GM19238 (cell line): ENCODE data around the gene PER3.

ENCODE experiments used
- DNase-seq: peaks from one replicate; pipeline ENCODE4 v3.0.0; 2011; ENCODE audit warnings: low spot score; ENCODE audit not compliant: insufficient read length

PER3 gene

DNA sequence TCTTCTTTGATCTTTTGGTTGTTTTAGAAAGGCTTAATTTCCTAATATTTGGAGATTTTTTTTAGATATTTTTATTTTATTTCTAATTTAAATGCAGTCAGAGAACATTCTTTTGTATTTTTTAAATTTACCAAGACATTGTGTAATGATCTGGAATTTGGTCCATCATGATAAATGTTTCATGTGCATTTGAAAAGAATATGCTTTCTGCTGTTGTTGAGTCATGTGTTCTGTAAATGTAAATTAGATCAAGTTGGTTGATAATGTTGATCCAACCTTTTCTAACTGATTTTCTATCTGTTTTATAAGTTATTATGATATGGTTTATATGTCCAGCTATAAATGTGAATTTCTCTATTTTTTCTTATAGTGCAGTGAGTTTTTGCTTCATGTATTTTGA, 48.9 kb downstream of the PER3 start:
- DNase-seq = no peak

DNA sequence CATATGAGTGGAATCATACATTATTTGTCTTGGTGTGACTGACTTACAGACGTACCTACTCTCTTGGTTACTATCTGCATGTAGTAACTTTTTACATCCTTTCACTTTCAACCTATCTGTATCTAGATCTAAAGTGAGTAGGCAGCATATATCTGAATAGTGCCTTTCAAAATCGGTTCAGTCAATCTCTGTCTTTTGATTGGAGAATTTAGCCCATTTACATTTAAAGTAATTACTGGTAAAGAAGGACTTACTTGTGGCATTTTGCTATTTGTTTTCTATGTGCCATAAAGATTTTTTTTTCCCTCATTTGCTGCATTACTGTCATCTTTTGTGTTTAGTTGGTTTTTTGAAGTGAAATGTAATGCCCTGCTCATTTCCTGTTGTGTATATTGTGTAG, 54.6 kb downstream of the PER3 start:
- no peak for DNase-seq

DNA sequence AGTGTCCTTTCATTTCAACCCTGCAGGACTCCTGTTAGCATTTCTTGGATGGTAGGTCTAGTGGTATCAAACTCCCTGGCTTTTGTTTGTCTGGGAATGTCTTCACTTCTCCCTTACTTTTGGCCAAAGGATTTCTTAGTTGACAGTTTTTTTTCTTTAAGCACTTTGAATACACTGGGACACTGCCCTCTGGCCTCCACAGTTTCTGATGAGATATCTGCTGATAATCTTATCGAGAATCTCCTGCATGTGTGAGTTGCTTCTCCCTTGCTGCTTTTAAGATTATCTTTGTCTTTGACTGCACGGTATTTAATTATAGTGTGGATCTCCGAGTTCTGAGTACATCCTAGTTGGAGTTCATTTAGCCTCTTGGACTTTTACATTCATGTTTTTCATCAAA, 55.4 kb downstream of the PER3 start:
- no peak for DNase-seq

DNA sequence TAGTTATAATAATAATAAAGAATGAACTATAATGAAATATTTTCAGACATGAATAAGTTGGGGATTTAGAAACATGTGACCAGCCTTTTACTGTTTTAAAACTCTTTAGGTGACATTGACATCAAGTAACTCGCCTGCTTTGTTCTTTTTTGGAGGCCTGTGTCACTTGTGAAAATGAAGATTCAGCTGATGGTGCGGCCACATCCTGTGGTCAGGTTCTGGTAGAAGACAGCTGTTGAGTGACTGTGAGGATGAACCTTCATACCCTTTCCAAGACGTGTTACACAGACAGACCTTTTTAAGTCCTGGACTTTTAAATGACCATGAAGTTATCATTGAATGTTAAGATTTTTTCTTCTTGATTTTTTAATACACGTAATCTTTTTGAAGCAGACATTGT, 58.4 kb downstream of the PER3 start:
- DNase-seq = no peak

DNA sequence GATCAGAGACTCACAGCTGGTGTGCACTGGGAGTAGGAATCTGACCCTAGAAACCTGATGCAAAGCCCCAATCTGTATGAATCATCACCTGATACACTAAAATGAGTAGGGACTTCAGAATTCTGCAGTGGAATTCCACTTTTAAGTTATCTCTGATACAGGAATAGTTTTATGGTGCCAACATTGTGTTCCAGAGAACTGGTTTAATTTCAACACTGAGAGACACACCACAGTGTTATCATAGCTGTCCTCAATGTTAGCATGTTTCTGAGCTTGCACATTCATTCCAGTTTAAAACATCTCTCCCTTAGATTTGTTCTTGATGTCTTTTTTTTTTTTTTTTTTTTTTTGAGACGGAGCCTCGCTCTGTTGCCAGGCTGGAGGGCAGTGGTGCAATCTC, 61.7 kb downstream of the PER3 start:
- DNase-seq = no peak

DNA sequence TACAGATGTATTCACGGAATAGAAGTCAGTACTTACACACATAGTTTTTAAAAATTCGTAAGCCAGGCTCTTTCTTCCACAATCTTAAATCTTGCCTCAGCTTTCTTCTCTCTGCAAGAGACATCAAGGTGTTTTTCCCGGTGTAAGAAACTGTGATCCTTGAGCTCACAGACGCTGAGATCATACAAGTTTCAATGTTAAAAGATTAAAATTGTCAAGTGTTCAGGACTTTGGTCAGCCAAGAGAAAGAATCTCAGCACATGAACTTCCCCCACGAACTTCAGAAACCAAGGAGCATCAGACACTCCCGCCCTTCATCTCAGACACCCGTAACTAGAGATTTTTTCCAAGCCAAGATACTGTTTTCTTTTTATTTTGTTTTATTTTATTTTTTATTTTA, 62.6 kb downstream of the PER3 start:
- DNase-seq = no peak

DNA sequence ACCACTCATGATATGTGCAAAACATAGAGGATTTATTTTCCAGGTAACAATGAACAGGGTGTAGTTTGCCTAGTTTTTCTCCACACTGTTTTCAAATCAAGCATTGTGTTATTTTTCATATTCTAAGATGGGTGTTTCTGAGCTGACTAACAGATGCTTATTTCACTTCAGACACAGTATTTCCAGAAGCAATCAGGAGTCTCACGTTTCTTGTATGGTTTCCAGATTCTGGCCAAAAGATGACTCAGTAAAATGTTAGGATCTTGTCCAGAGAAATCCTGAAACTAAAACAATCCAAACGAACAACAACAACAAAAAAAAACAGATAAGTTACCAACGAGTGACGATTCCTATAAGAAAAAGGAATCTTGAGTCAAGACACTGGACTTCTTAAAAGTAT, 63.5 kb downstream of the PER3 start:
- no peak for DNase-seq

DNA sequence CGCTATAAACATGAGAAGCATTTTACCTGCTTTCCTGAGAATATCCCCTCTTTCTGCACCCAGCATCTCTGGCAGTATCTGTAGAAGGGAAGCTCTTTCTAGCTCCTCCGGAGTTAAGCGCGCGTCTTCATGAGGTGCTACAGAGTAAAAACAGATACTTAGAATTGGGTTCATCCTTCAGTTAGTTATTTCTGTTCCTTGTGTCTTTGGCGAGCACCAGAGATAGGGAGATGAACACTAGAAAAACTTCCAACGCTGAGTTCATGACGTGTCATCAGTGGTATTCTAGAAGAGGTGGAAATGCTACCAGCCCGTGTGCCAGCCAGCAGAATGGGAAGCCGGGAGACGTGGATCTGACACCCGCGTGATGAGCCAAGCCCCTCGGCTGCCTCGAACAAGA, 66.7 kb downstream of the PER3 start:
- no peak for DNase-seq

DNA sequence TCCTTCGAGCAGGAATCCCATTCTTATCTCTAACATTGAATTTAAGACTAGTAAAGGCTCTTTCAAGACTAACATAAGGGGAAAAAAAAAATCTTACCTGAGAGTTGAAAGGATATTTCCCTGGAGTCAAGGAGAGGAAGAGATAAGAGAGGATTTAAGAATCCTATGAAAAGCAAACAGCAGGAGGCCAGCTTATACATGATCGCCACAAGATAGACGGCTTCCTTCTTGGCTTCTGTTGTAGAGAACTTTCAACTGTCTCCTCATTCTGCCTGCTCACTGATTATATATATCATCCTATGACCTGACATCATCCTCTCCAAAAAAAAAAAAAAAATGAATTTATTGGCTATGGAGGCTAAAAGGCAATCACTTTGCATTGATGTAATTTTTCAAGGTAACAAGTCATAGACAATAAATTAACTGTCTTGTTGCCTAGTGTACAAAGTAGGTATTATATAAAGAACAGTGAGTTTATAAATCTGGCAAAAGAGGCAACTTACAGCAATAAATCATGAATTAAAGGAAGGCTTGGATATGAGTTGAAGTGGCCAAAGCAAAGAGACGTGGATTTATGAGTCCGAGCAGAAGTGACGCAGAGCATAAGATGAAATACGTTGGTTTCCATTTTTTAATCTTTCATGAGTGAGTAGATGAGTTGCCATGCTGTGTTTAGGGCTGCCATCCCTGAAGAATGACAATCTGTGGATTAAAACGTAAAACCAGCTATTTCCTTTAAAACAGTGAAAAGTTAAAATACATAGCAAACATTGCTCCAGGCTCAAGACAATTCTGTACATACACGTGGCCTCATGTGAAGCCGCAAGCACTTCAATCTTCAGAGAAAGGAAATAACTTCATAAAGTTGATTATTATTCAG, 69.0 kb downstream of the PER3 start, which contains the start of gene UTS2:
UTS2 (minus strand) TSS at position 262 of the 880 bp plus-strand sequence; CDS start at position 200, 62 bp downstream.
- DNase-seq = no peak

DNA sequence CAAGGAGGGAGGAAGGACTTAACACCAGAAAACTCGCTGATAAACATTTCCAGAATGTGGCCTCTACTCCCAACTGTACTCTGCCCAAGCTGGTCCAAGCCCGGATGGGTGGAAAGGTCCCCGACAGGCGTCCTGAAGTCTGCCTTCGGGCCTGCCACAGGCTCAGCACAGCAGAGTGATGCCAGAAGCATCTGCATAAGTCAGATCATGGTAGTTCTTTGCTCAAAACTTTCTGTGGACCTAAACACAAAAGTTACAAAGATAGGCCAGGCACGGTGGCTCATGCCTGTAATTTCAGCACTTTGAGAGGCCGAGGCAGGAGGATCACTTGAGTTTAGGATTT, 69.6 kb downstream of the PER3 start:
- DNase-seq = no peak

DNA sequence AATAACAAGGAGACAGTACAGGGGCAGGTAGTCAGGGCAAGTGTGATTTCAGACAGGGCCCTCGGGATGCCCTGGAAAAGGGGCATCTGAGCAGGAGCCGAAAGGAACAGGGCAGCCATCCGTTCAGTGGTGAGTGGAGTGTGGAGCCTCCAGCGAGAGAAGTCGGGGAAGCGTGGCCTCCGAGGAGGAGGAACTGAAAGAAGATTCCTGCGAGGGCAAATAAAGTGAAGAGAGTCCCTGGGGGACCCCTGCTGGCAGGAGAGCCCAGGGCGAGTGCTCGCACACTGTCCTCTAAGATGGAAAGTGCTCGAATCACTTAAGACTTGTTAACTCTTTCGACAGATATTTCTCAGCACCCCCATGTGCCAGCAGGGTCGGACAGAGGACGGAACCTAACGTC, 72.3 kb downstream of the PER3 start:
- DNase-seq = no peak

DNA sequence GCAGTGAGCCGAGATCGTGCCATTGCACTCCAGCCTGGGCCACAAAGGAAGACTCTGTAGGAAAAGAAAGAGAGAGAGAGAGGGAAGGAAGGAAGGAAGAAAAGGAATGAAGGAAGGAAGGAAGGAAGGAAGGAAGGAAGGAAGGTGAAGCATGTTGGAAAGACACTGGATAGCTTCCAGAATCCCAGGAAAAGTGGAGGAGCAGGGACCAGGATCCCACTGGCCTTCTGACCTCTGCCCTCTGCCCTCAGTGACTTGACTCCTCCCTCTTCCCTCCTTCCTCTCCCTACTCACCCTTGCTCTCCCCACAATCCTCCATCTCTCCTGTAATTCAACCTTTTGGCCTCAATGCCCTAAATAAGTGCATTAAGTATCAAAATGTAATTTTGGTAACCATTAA, 72.9 kb downstream of the PER3 start:
- no peak for DNase-seq

DNA sequence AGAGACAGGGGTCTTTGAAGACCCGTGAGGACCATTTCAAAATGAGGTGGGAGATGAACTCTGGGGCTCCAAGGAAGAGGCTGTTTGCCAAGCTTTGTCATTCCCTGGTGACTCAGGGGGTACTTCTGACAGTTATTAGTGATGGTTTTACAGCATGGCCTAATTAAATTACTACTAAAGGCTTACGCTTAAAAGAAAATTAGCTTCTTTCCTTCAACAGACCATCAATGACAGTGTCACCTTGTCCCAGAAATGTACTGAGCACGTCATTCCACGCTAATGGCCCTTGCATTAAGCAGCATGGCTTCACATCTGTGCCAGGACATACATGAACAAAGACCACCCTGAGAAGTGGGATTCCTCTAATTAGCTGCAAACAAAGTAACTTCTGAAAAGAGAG, 73.9 kb downstream of the PER3 start:
- no peak for DNase-seq

DNA sequence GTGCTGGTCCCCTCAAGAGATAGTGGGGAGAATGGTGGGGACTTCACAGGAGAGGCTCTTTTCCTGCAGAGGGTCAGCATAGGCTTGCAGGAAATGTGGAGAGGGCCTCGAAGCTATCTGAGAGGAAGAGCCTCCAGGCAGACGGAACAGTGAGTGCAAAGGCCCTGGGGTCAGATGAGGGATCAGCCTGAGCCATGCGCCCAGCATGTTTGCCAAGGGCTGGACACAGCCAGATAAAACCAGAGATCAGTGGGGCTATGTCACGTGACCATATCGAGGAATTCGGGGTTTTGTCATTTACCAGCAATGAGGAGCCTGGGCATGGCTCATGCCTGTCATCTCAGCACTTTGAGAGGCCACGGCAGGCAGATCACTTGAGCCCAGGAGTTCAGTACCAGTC, 75.3 kb downstream of the PER3 start:
- no peak for DNase-seq

DNA sequence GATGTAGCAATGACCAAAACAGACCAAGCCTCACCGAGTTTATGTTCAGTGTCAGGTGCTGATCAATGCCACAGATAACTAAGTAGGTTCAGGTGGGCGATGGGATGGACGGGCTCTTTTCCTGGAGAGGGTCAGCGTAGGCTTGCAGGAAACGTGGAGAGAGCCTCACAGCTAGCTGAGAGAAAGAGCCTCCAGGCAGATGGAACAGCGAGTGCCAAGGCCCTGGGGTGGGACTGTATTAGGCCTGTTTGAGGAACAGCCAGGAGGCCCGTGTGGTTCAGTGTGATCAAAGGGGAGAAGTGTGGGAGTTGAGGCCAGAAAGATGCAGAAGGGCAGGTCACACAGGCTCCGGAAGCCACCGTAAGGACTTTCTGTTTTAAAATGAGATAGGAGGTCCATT, 76.0 kb downstream of the PER3 start:
- no peak for DNase-seq

DNA sequence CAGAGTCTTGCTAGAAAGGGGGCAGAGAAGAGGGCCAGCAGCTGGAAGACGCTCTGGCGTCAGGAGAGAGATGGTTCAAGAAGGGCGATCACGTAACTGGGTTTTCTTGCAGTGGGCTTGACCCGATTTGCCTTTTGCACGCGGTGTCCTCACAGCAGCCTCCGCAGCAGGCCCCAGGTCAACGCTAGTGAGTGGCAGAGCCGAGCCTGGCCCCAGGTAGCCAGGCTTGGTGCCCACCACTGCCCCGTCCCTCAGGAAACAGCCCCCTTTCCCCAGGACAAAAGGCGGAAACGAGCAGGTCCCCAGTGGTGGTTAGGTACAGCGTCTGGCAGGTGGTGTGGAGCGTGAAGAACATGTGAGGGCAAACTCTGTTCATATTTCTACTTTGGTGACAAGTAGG, 77.4 kb downstream of the PER3 start:
- DNase-seq = no peak

DNA sequence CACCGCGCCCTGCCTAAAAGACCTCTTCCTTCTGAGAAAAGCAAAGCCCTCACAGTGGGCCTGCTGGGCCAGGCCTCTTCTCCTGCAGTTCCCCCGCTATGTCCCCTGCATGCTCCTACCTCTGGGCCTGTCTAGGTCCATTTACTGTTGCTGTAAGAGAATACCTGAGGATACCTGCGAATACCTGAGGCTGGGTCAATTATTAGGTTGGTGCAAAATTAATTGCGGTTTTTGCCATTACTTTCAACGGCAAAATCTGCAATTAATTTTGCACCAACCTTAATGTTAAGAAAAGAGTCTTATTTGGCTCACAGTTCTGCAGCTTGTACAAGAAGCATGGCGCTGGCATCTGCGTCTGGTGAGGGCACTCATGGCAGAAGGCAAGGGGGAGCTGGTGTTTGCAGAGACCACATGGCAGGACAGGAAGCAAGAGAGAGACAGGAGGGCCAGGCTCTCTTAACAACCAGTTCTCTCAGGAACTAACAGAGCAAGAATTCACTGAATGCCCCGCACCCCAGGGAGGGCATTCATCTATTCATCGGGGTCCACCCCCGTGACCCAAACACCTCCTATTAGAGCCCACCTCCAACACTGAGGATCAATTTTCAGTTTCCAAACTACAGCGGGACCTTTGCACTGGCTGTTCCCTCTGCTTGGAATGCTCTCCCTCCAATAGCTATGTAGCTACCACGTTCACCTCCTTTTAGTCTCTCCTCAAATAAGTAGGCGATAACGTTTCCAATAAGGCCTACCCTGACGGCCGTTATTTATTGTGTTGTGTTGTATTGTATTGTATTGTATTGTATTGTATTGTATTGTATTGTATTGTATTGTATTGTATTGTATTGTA, 78.3 kb downstream of the PER3 start:
- DNase-seq = no peak

DNA sequence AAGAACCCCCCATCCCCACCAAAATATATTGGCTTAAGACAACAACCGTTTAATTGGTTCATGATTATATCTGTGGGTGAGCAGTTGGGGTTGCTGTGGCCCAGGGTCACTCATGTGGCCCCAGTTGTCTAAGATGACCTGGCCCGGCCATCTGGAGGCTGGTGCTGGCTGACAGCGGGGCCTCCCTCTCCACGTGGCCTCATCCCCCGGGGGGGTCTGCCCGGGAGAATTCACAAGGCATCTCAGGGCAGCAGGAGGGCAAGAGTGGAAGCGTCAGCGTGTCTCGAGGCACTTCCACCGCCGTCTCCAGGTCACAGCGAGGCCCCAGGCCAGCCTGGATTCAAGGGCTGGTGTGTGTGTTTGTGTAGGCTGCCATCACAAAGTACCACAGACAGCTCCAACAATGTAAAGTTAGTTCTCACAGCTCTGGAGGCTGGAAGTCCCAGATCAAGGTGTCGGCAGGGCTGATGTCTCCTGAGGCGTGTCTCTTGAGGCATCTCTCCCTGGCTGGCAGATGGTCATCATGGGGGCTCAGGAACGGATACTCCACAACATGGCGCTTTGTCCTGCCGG, 79.8 kb downstream of the PER3 start:
- no peak for DNase-seq

DNA sequence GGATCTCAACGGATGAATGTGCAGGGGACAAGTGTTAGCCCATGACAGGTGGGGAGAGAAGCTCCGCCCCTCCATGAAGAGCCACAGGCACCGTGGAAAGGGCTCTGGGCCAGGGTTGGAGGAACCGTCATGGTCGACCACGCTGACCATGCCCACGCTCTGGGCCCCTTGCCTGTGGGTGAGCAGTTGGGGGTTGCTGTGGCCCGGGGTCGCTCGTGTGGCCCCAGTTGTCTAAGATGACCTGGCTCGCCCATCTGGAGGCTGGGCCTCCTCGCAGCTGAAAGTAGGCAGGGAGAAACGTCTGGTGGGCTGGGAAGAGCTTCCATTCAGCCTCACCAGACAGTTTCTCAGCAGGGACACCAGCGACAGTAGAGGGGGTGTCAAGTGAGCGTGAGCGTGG, 81.9 kb downstream of the PER3 start:
- DNase-seq = no peak

DNA sequence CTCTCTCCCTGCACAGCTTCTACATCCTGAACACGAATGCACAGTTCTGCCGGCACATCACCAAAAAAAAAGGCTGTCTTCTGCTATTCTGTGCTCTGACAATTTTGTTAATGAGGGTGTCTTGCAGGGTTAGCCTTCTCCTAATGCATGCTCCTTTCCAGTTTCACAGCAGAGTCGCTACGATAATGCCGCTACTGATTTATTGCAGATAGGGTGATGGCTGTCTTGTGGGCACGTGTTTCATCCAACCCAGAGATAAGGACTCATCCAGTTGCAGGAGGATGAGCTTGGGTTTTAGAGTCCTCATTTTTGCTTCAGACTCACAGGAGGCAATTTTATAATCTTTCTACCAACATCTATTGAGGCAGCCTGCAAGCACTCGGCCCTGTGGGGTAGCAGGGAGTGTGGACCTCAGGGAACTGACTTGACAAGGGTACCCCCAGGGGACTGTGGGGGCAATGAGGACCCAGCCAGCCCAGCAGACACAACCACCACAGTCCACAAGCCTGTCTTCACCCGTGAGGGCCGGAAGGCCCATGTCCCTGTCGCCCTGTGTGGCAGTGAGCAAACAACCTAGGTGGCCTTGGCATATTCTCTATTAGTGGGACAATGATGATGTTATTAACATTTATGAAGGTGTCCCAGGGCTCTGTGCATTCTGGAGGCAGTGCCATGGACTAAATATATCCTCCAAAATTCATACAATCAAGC, 84.1 kb downstream of the PER3 start:
- DNase-seq = no peak

DNA sequence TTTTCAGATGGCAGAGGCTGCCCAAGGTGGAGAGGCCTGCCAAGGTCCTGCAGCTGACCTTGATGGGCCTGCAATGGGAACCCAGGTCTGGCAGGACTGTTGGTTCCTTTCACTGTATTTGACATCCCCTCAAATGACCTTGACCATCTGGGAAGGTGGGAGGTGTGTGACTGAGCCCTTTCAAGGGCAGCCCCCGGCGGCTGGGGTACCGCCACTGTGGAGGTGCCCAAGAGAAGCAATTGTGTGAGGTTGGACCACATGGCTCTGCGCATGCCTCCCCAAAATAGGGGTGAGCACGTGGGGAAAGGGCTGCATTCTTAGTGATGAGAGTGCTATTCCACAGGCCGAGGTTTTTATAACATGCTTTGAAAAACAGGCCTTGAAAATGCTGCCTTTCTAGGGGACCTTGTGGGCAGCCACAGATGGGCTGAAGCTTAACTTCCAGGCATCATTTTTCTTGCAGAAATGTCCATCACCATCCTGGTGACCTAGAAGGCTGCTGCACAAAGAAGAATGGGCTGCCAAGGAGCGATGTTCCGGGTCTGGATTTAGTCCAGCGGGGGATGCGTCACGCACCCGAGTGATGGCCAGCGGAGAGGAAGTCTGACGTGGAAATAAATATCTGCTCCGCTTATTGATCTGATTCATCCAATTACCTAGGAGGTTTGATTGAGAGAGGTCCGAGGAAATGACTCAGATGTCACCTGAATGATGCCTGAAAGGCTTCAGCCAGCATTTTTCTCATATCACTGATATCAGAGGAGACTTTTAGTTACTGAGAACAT, 85.2 kb downstream of the PER3 start:
- DNase-seq = no peak
